Smooth muscle cell (in vitro differentiated cells): Measurements from ENCODE around the gene EFTUD2. TPM values are rescaled to one million over a fixed set of nuclear protein-coding genes. Genes with fewer than 3 reads are reported as not detected.

Source experiments
- DNase-seq: peaks from one replicate; lab custom pipeline; 2025; ENCODE audit not compliant: unreplicated experiment; lab: John Stamatoyannopoulos, UW
- H2AFZ ChIP-seq: fragments of 200-600 bp; sonication (generic); 2 replicates; pipeline ENCODE4 v1.6.0; 2016; ENCODE audit warnings: antibody characterized with exemption, low read depth, mild to moderate bottlenecking
- H3F3A ChIP-seq: fragments of 200-600 bp; sonication (generic); 2 replicates; pipeline ENCODE4 v1.6.0; 2017; ENCODE audit warnings: antibody characterized with exemption, low read depth
- H3K27ac ChIP-seq: fragments of 200-600 bp; sonication (generic); 2 replicates; pipeline ENCODE4 v1.5.1; 2016; ENCODE audit warnings: low read depth, mild to moderate bottlenecking
- H3K27me3 ChIP-seq: fragments of 200-600 bp; sonication (generic); 2 replicates; pipeline ENCODE4 v1.6.1; 2016; ENCODE audit warnings: low read depth, mild to moderate bottlenecking
- H3K36me3 ChIP-seq: fragments of 200-600 bp; sonication (generic); 2 replicates; pipeline ENCODE4 v1.5.1; 2016; ENCODE audit warnings: low read depth
- H3K4me1 ChIP-seq: fragments of 200-600 bp; sonication (generic); 2 replicates; pipeline ENCODE4 v1.5.1; 2016; ENCODE audit warnings: low read depth
- H3K4me2 ChIP-seq: fragments of 200-600 bp; sonication (generic); 2 replicates; pipeline ENCODE4 v1.6.0; 2016; ENCODE audit warnings: mild to moderate bottlenecking
- H3K4me3 ChIP-seq: fragments of 200-600 bp; sonication (generic); 2 replicates; pipeline ENCODE4 v1.5.1; 2016; ENCODE audit warnings: mild to moderate bottlenecking
- H3K79me2 ChIP-seq: fragments of 200-600 bp; sonication (generic); 2 replicates; pipeline ENCODE4 v1.6.0; 2016; ENCODE audit warnings: low read depth, mild to moderate bottlenecking
- H3K9ac ChIP-seq: fragments of 200-600 bp; sonication (generic); 2 replicates; pipeline ENCODE4 v1.6.0; 2016; ENCODE audit warnings: low read depth
- H3K9me3 ChIP-seq: fragments of 200-600 bp; sonication (generic); replicated peaks from 2 replicates; pipeline ENCODE4 v1.5.1; 2016; ENCODE audit warnings: low read depth
- H4K20me1 ChIP-seq: fragments of 200-600 bp; sonication (generic); 2 replicates; pipeline ENCODE4 v1.6.0; 2016; ENCODE audit warnings: low read depth
- WGBS: methylation state at CpG from one replicate; pipeline ENCODE4 v1.1.7; 2016; ENCODE audit warnings: low lambda C conversion rate; 5-methylcytosine and 5-hydroxymethylcytosine counted together
- polyA plus RNA-seq: library from polyadenylated mRNA; unstranded; fragments of >200 nt; fragmentation: Nextera tagmentation; extraction: Ambion mirVana; gene quantifications from 2 replicates; pipeline ENCODE4 v1.2.1, GENCODE V29; 2016
- total RNA-seq: library from RNA; depleted of rRNA; stranded (reverse); fragments of >200 nt; gene quantifications from 2 replicates; pipeline ENCODE4 v1.2.3, GENCODE V29; 2014
- TF ChIP-seq, protein P1 (sequence below): fragments of 200-600 bp; sonication (generic); IDR thresholded peaks from 2 replicates; pipeline ENCODE4 v1.5.1; 2017; ENCODE audit warnings: borderline replicate concordance, mild to moderate bottlenecking, antibody characterized with exemption; ENCODE audit not compliant: insufficient read depth, poor library complexity, severe bottlenecking

EFTUD2 gene
- total and polyA plus RNA-seq, 2 experiments from 2014 or later = 57.2 to 76.0 TPM

DNA sequence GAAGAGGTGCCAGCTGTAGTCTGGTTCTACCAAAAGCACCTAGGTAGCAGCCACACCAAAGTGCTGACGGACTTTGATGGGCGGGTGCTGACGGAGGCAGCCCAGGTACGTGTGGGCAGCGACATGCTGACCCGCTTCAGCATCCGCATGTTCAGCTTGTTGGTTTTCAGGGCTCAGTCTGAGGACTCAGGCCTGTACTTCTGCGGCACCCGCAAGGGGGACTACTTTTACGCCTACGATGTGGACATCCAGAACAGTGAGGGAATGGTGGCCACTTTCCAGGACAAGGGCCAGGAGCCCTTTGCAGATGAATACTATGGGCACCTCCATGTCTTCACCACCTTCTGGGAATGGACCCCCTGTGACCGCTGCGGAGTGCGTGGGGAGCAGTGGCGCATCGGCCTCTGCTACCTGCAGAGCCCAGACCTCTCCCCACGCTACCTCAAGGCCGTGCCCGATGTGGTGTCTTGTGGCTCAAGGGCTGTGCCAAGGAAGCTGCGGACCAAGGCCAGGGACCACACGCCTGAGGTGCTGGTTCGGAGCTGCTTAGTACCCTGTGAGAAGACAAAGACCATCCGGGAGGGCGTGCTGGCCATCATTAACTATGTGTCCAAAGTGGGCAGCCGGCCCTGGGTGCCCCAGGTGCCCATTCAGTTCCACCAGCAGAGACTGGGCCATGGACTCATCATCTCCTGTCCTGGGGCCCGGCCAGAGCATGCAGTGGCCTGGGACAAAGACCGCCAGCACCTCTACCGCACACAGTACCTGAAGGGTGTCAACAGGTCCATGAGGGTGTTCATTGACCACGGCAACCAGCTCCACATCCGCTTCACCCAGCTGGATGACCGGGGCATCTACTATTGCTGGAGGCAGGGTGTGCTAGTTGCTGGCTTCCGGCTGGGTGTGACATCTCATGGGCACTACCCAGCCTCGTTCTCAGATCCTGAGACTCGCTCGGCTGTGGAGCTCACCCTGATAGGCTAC, 5.0 kb upstream of the EFTUD2 start:
- Histone ChIP-seq H3K4me3 (no peak overlapping the region), H3K79me2 (no peaks in the 10 kb centered on the region), H4K20me1 (no peaks in the 10 kb centered on the region), H2AFZ (no peak overlapping the region), H3K9ac (no peak overlapping the region), H3F3A (peaks cover 14% of the 10 kb centered on the region), H3K36me3 (no peaks in the 10 kb centered on the region), H3K27me3 (no peaks in the 10 kb centered on the region), H3K9me3 (no peaks in the 10 kb centered on the region), H3K27ac (no peak overlapping the region), H3K4me2 (no peak overlapping the region), H3K4me1 (no peaks in the 10 kb centered on the region)
- DNase-seq = no peak
- 97% methylated on average over 35 of the region's 35 CpGs for WGBS
- TF ChIP-seq, protein P1, sequence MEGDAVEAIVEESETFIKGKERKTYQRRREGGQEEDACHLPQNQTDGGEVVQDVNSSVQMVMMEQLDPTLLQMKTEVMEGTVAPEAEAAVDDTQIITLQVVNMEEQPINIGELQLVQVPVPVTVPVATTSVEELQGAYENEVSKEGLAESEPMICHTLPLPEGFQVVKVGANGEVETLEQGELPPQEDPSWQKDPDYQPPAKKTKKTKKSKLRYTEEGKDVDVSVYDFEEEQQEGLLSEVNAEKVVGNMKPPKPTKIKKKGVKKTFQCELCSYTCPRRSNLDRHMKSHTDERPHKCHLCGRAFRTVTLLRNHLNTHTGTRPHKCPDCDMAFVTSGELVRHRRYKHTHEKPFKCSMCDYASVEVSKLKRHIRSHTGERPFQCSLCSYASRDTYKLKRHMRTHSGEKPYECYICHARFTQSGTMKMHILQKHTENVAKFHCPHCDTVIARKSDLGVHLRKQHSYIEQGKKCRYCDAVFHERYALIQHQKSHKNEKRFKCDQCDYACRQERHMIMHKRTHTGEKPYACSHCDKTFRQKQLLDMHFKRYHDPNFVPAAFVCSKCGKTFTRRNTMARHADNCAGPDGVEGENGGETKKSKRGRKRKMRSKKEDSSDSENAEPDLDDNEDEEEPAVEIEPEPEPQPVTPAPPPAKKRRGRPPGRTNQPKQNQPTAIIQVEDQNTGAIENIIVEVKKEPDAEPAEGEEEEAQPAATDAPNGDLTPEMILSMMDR = no peak

DNA sequence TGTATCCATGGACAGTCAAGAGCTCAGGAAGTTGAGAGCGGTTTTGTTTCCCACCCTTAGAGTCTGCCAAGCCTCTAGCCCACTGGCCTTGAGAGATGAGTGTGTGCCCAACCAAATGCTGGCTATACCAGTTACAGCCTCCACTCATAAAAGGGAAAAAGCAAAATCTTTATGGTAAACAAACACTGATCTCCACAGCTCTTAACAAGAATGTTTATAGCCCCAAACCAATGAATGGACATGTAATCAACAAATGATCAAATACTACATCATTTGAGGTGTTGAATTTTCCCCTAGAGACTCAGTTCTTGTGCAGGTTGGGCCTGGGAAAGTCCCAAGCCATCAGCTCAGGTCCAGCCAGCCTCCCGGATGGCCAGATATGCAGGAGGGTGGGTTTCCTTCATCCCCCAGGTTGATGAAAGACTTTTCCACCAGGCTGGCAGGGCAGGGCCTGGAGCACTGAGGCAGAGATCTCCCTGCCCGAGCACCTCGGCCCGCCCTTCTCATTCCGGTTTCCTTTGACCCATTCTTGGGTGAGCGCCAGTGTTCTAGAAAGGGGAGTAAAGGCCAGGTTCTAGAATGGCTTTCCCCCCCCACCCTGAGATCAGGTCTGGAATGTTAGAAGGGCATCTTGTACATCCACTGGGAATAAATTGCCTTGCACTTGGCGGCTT, 3.9 kb upstream of the EFTUD2 start:
- no peak overlapping the region for H3K4me3 ChIP-seq
- no peak overlapping the region for H3K27ac ChIP-seq
- H3K4me1 ChIP-seq = peaks cover 5% of the 10 kb centered on the region
- peaks cover 14% of the 10 kb centered on the region for H3F3A ChIP-seq
- H3K9me3 ChIP-seq = no peaks in the 10 kb centered on the region
- no peak overlapping the region for H3K4me2 ChIP-seq
- no peak overlapping the region for H2AFZ ChIP-seq
- no peaks in the 10 kb centered on the region for H4K20me1 ChIP-seq
- DNase-seq = no peak
- peaks cover 11% of the 10 kb centered on the region for H3K79me2 ChIP-seq
- no peak overlapping the region for H3K9ac ChIP-seq
- 91% methylated on average over 8 of the region's 8 CpGs for WGBS
- H3K27me3 ChIP-seq = no peaks in the 10 kb centered on the region
- TF ChIP-seq, protein P1 = no peak
- no peaks in the 10 kb centered on the region for H3K36me3 ChIP-seq

DNA sequence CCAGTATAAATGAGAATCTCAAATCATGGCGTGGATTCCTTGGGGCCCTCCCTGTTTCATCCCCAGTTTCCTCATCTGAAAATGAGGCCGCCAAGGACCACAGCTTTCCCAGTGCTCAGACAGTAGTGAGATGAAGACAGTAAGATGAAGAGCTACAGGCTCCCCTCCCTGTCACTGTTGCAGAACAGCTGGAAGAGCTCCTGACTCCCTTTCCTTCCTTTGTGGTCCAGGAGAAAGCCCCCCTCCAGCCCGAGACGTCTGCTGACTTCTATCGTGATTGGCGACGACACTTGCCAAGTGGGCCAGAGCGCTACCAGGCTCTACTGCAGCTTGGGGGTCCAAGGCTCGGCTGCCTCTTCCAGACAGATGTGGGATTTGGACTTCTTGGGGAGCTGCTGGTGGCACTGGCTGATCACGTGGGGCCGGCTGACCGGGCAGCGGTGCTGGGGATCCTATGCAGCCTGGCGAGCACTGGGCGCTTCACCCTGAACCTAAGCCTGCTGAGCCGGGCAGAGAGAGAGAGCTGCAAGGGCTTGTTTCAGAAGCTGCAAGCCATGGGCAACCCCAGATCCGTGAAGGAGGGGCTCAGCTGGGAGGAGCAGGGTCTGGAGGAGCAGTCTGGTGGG, 3.0 kb upstream of the EFTUD2 start:
- Histone ChIP-seq H3K79me2 (peaks cover 20% of the 10 kb centered on the region), H2AFZ (no peak overlapping the region), H3K4me3 (no peak overlapping the region), H3K36me3 (no peaks in the 10 kb centered on the region), H3K9me3 (no peaks in the 10 kb centered on the region), H3K9ac (no peak overlapping the region), H3K4me2 (no peak overlapping the region), H3K27me3 (no peaks in the 10 kb centered on the region), H3K27ac (no peak overlapping the region), H3F3A (peaks cover 14% of the 10 kb centered on the region), H3K4me1 (peaks cover 10% of the 10 kb centered on the region), H4K20me1 (no peaks in the 10 kb centered on the region)
- 88% methylated on average over 17 of the region's 17 CpGs for WGBS
- TF ChIP-seq, protein P1 = no peak
- no peak for DNase-seq
